ENCODE data around the gene CA7. TPM values are rescaled to one million over a fixed set of nuclear protein-coding genes. Genes with fewer than 3 reads are reported as not detected.

The CA7 gene
- total RNA-seq, 1 experiment from 2014 or later, result not detected

DNA sequence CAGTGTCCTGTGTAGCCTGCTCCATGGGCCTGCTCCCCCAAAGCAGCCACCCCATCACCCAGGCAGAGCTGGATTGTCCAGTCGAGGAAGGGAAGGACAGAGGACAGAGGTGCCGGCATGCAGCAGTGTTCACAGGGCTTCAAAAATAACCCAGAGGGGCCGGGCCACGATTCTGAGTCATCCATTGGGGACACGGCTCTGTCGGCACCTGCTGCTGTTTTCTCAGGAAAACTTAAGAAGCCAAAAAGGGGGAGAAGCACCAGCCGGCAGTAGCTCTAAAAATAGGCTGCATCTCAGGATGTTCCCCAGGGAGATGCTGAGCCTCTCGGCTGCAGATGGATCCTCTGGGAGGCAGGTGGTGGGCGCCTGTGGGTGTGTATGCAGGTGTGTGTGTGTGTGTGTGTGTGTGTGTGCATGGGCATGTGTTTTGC lies 1.6 kb downstream of the CA7 start:
- CTCF ChIA-PET, result no interaction called here
- POLR2A ChIA-PET, result no interaction called here
- no peak for ATAC-seq

DNA sequence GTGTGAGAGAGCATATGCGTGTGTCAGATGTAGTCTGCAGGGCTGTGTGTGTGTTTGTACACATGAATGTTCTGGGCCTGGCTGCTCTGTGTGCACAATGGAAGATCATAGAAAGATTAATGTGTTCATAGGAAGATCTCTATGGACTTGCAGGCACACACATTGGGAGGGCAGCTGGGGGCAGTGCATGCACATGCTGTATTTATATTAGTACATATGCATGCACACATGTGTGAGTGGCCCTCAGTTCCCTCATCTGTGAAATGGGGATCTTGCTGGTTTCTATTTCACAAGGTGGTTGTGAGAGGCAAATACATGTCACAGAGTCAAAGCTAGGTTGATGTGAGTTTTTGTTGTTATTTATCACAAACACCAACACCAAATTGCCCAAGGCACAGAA lies 2.1 kb downstream of the CA7 start:
- no TSS peak for BruUV-seq (replicated peaks)
- in situ Hi-C loops (cut with HindIII; ENCODE audit: low pct_unique_long_range_greater_than_20kb, low sequenced_read_pairs), result no loop called here
- ChIA-PET CTCF (no interaction called here), POLR2A (no interaction called here)
- Histone ChIP-seq H3K9me3 (ENCODE audit: control insufficient read depth, insufficient read depth, low read depth, low read length) (no peaks in the 10 kb centered on the region), H3K27ac (ENCODE audit: low read length) (no peak overlapping the region), H3K4me1 (ENCODE audit: control insufficient read depth, insufficient read depth, low read length) (no peaks in the 10 kb centered on the region), H3K36me3 (ENCODE audit: control insufficient read depth, insufficient read depth, low read length) (no peaks in the 10 kb centered on the region), H3K27me3 (ENCODE audit: control insufficient read depth, insufficient read depth, low read length) (no peaks in the 10 kb centered on the region; the same call in 1 of the 2 replicates), H3K4me3 (ENCODE audit: low read depth in 2 of 2, low read length in 2 of 2) (no peak overlapping the region)
- no peak for TF ChIP-seq SIN3A (IDR thresholded peaks at IDR 0.05; ENCODE audit: borderline replicate concordance, insufficient read depth, low read depth, low read length)
- TF ChIP-seq POLR2AphosphoS5 (IDR thresholded peaks at IDR 0.05; ENCODE audit: low read depth, low read length), result no peak
- TF ChIP-seq, protein P1, sequence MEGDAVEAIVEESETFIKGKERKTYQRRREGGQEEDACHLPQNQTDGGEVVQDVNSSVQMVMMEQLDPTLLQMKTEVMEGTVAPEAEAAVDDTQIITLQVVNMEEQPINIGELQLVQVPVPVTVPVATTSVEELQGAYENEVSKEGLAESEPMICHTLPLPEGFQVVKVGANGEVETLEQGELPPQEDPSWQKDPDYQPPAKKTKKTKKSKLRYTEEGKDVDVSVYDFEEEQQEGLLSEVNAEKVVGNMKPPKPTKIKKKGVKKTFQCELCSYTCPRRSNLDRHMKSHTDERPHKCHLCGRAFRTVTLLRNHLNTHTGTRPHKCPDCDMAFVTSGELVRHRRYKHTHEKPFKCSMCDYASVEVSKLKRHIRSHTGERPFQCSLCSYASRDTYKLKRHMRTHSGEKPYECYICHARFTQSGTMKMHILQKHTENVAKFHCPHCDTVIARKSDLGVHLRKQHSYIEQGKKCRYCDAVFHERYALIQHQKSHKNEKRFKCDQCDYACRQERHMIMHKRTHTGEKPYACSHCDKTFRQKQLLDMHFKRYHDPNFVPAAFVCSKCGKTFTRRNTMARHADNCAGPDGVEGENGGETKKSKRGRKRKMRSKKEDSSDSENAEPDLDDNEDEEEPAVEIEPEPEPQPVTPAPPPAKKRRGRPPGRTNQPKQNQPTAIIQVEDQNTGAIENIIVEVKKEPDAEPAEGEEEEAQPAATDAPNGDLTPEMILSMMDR (IDR thresholded peaks at IDR 0.05), result no peak
- TF ChIP-seq TCF7L2 (IDR thresholded peaks at IDR 0.05; ENCODE audit: low read depth, low read length), result no peak
- no peak for ATAC-seq
- no peak for DNase-seq (ENCODE audit: low read depth, low spot score)
- intact Hi-C loops (cut with micrococcal nuclease; ENCODE audit: unreplicated experiment), result no loop called here

More for the DNA sequence above, 1.6 kb downstream of the CA7 start:
- intact Hi-C loops (cut with micrococcal nuclease; ENCODE audit: unreplicated experiment), result no loop called here
- DNase-seq (ENCODE audit: low read depth, low spot score), result no peak
- TF ChIP-seq SIN3A (IDR thresholded peaks at IDR 0.05; ENCODE audit: borderline replicate concordance, insufficient read depth, low read depth, low read length) (no peak), TCF7L2 (IDR thresholded peaks at IDR 0.05; ENCODE audit: low read depth, low read length) (no peak)
- no peaks in the 10 kb centered on the region for H3K4me1 ChIP-seq (ENCODE audit: control insufficient read depth, insufficient read depth, low read length)
- in situ Hi-C loops (cut with HindIII; ENCODE audit: low pct_unique_long_range_greater_than_20kb, low sequenced_read_pairs), result no loop called here
- no peak overlapping the region for H3K4me3 ChIP-seq (ENCODE audit: low read depth in 2 of 2, low read length in 2 of 2)
- H3K27ac ChIP-seq (ENCODE audit: low read length), result no peak overlapping the region
- H3K36me3 ChIP-seq (ENCODE audit: control insufficient read depth, insufficient read depth, low read length), result no peaks in the 10 kb centered on the region
- BruUV-seq (replicated peaks), result no TSS peak
- no peaks in the 10 kb centered on the region; the same call in 1 of the 2 replicates for H3K27me3 ChIP-seq (ENCODE audit: control insufficient read depth, insufficient read depth, low read length)
- H3K9me3 ChIP-seq (ENCODE audit: control insufficient read depth, insufficient read depth, low read depth, low read length), result no peaks in the 10 kb centered on the region

DNA sequence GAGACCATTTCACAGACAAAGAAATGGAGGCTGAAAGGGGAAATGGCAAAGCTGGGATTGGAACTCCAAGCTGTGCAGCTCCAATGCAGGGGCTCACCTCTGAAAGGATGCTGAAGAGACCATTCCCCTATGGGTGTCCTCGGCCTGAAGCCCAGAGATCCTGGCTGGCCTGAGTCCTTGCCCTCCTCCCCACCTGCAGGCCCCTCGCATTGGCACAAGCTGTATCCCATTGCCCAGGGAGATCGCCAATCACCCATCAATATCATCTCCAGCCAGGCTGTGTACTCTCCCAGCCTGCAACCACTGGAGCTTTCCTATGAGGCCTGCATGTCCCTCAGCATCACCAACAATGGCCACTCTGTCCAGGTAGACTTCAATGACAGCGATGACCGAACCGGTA lies 2.6 kb downstream of the CA7 start:
- POLR2A ChIA-PET, result no interaction called here
- Histone ChIP-seq H3K27ac (ENCODE audit: low read length) (no peak overlapping the region), H3K4me1 (ENCODE audit: control insufficient read depth, insufficient read depth, low read length) (no peaks in the 10 kb centered on the region), H3K27me3 (ENCODE audit: control insufficient read depth, insufficient read depth, low read length) (no peaks in the 10 kb centered on the region; the same call in 1 of the 2 replicates), H3K9me3 (ENCODE audit: control insufficient read depth, insufficient read depth, low read depth, low read length) (no peaks in the 10 kb centered on the region), H3K36me3 (ENCODE audit: control insufficient read depth, insufficient read depth, low read length) (no peaks in the 10 kb centered on the region), H3K4me3 (ENCODE audit: low read depth in 2 of 2, low read length in 2 of 2) (no peak overlapping the region)
- intact Hi-C loops (cut with micrococcal nuclease; ENCODE audit: unreplicated experiment) (no loop called here), in situ Hi-C loops (cut with HindIII; ENCODE audit: low pct_unique_long_range_greater_than_20kb, low sequenced_read_pairs) (no loop called here)
- DNase-seq (ENCODE audit: low read depth, low spot score) (no peak), ATAC-seq (no peak)
- TF ChIP-seq, protein P2, sequence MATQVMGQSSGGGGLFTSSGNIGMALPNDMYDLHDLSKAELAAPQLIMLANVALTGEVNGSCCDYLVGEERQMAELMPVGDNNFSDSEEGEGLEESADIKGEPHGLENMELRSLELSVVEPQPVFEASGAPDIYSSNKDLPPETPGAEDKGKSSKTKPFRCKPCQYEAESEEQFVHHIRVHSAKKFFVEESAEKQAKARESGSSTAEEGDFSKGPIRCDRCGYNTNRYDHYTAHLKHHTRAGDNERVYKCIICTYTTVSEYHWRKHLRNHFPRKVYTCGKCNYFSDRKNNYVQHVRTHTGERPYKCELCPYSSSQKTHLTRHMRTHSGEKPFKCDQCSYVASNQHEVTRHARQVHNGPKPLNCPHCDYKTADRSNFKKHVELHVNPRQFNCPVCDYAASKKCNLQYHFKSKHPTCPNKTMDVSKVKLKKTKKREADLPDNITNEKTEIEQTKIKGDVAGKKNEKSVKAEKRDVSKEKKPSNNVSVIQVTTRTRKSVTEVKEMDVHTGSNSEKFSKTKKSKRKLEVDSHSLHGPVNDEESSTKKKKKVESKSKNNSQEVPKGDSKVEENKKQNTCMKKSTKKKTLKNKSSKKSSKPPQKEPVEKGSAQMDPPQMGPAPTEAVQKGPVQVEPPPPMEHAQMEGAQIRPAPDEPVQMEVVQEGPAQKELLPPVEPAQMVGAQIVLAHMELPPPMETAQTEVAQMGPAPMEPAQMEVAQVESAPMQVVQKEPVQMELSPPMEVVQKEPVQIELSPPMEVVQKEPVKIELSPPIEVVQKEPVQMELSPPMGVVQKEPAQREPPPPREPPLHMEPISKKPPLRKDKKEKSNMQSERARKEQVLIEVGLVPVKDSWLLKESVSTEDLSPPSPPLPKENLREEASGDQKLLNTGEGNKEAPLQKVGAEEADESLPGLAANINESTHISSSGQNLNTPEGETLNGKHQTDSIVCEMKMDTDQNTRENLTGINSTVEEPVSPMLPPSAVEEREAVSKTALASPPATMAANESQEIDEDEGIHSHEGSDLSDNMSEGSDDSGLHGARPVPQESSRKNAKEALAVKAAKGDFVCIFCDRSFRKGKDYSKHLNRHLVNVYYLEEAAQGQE (IDR thresholded peaks at IDR 0.05; ENCODE audit: insufficient read depth in 1 of 2, low read depth in 2 of 2, low read length in 1 of 2), result no peak
- no peak for TF ChIP-seq TCF7L2 (IDR thresholded peaks at IDR 0.05; ENCODE audit: low read depth, low read length)
- TF ChIP-seq POLR2AphosphoS5 (IDR thresholded peaks at IDR 0.05; ENCODE audit: low read depth, low read length), result no peak
- TF ChIP-seq, protein P1 (IDR thresholded peaks at IDR 0.05), result no peak
- no peak for TF ChIP-seq SIN3A (IDR thresholded peaks at IDR 0.05; ENCODE audit: borderline replicate concordance, insufficient read depth, low read depth, low read length)
- no TSS peak for BruUV-seq (replicated peaks)
- CTCF ChIA-PET, result no interaction called here

Data from Panc1 (cell line).